KOPT-K1 (cell line): ENCODE measurements around the gene PLEKHB2.

Experiments used
- H3K27ac ChIP-seq: fragments of 200-600 bp; sonication (generic); 2 replicates; pipeline ENCODE4 v1.5.1; 2016; ENCODE audit warnings: antibody characterized with exemption, mild to moderate bottlenecking, low read depth, low read length; ENCODE audit not compliant: poor library complexity, severe bottlenecking
- H3K36me3 ChIP-seq: fragments of 200-600 bp; sonication (generic); 2 replicates; pipeline ENCODE4 v1.5.1; 2017; ENCODE audit warnings: antibody characterized with exemption, mild to moderate bottlenecking, low read length, moderate library complexity; ENCODE audit not compliant: insufficient read depth
- H3K9me3 ChIP-seq: fragments of 200-600 bp; sonication (generic); 2 replicates; pipeline ENCODE4 v1.5.1; 2017; ENCODE audit warnings: antibody characterized with exemption, low read length, mild to moderate bottlenecking; ENCODE audit not compliant: insufficient read depth, poor library complexity, severe bottlenecking

PLEKHB2 gene

GRCh38 chr2:131115752-131116151 is 10.6 kb downstream of the PLEKHB2 start:
- H3K36me3 ChIP-seq, result peaks cover 27% of the 10 kb centered on the region
- peaks cover 3% of the 10 kb centered on the region for H3K9me3 ChIP-seq
- H3K27ac ChIP-seq, result peak overlapping the region; percentile 36

- H3K36me3 ChIP-seq, result peaks cover 64% of the 10 kb centered on the region
- no peak overlapping the region for H3K27ac ChIP-seq
- H3K9me3 ChIP-seq, result no peaks in the 10 kb centered on the region
Observed at GRCh38 chr2:131120815-131121317, 15.7 kb downstream of the PLEKHB2 start.

DNA sequence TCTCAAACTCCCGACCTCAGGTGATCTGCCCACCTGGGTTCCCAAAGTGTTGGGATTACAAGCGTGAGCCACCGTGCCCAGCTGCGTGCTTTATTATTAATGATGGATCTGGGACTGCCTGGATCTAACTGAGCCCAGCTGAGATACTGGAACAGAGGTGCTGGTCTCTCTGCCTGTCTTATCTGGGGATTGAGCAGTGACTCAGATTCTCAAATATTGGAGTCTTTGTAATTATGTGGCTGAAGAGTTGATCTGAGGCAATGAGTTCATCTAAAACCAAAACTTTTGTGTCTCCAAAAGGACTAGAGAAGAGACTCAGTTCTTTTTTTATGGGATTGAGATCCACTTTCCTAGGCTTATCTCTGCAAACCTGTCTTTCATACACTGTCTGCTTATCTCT is 16.3 kb downstream of the PLEKHB2 start:
- no peak overlapping the region for H3K27ac ChIP-seq
- no peaks in the 10 kb centered on the region for H3K9me3 ChIP-seq
- peaks cover 67% of the 10 kb centered on the region for H3K36me3 ChIP-seq

GRCh38 chr2:131122496-131122895 is 17.4 kb downstream of the PLEKHB2 start:
- Histone ChIP-seq H3K9me3 (no peaks in the 10 kb centered on the region), H3K27ac (no peak overlapping the region), H3K36me3 (peaks cover 69% of the 10 kb centered on the region)

DNA sequence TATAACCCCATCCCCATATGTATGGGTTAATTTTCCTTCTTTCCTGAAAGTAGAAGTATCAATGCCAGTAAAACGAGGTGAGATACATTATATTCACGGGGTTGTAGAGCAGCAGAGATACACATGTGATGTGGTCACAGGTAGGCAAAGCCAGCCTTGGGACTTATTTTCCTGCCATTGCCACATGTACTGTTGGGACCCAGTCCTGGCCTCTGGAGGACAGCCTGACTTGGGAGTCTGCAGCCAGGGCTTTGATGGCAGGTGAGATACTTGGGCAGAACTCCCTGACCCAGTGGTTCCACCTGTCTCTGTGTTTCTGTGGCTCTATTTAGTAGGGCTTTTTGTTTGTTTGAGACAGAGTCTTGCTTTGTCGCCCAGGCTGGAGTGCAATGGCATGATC is 18.1 kb downstream of the PLEKHB2 start:
- no peak overlapping the region for H3K27ac ChIP-seq
- peaks cover 70% of the 10 kb centered on the region for H3K36me3 ChIP-seq
- H3K9me3 ChIP-seq, result no peaks in the 10 kb centered on the region

DNA sequence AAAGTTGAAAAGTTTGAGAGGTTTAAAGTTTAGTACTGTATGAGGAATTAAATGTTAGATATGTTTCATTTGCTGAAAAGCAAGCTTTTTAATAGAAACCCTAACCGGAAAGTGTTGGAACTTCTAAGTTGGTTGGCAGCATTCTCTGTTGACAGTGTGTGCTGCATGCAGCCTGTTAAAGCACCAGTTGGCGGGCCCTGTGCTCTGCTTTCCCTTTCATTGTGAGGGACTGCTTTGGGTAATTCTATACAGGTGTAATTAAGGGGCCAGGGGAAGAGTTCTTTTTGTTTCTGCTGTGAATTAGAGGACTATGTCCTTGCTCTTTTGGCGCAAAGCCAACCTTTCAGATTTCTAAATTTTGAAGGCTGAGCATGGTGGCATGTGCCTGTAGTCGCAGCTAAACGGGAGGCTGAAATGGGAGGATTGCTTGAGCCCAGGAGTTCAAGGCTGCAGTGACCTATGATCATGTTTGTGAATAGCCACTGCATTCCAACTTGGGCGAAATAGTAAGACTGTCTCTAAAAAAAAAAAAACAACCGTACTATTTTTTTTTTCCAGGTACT is 20.1 kb downstream of the PLEKHB2 start:
- H3K36me3 ChIP-seq, result peaks cover 90% of the 10 kb centered on the region

GRCh38 chr2:131126436-131126835 is 21.3 kb downstream of the PLEKHB2 start:
- Histone ChIP-seq H3K9me3 (no peaks in the 10 kb centered on the region), H3K27ac (no peak overlapping the region), H3K36me3 (peaks cover 93% of the 10 kb centered on the region)

More for the DNA sequence above, 20.1 kb downstream of the PLEKHB2 start:
- no peaks in the 10 kb centered on the region for H3K9me3 ChIP-seq
- no peak overlapping the region for H3K27ac ChIP-seq

DNA sequence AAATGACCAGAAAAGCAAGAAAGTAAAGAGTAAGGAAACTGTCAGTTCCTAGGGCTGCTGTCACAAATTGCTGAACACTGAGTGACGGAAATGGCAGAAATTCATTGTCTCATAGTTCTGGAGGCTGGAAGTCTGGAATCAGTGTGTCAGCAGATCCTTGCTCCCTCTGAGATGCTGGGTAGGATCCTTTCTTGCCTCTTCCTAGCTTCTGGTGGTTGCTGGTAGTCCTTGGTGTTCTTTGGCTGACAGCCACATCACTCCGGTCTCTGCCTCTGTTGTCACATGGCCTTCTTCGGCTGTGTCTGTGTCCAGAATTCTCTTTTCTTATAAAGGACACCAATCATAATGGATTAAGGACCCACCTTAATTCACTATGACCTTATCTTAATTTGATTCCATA is 21.9 kb downstream of the PLEKHB2 start:
- Histone ChIP-seq H3K9me3 (no peaks in the 10 kb centered on the region), H3K36me3 (peaks cover 95% of the 10 kb centered on the region), H3K27ac (no peak overlapping the region)

- peaks cover 95% of the 10 kb centered on the region for H3K36me3 ChIP-seq
- no peaks in the 10 kb centered on the region for H3K9me3 ChIP-seq
- H3K27ac ChIP-seq, result no peak overlapping the region
Observed at GRCh38 chr2:131127981-131128380, 22.8 kb downstream of the PLEKHB2 start.

- peaks cover 99% of the 10 kb centered on the region for H3K36me3 ChIP-seq
- no peak overlapping the region for H3K27ac ChIP-seq
Observed at GRCh38 chr2:131130298-131130596, 25.1 kb downstream of the PLEKHB2 start.

GRCh38 chr2:131132729-131133128 is 27.6 kb downstream of the PLEKHB2 start:
- Histone ChIP-seq H3K9me3 (no peaks in the 10 kb centered on the region), H3K27ac (no peak overlapping the region), H3K36me3 (peaks cover 89% of the 10 kb centered on the region)

More at GRCh38 chr2:131130298-131130596, 25.1 kb downstream of the PLEKHB2 start:
- H3K9me3 ChIP-seq, result no peaks in the 10 kb centered on the region

GRCh38 chr2:131140581-131140980 is 35.4 kb downstream of the PLEKHB2 start:
- Histone ChIP-seq H3K9me3 (no peaks in the 10 kb centered on the region), H3K36me3 (peaks cover 83% of the 10 kb centered on the region), H3K27ac (no peak overlapping the region)

DNA sequence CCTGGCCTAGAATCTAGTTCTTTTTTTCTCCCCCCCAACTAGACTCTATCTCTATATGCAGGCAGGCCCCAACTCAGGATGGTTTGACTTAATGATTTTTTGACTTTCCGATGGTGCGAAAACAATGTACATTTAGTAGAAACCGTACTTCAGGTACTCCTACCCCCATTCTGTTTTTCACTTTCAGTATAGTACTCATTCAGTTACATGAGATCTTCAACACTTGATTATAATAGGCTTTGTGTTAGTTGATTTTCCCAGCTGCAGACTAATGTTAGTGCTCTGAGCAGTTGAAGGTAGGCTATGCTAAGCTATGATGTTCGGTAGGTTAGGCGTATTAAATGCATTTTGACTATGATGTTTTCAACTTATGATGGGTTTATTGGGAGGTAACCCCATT is 37.7 kb downstream of the PLEKHB2 start:
- Histone ChIP-seq H3K36me3 (peaks cover 95% of the 10 kb centered on the region), H3K27ac (no peak overlapping the region), H3K9me3 (no peaks in the 10 kb centered on the region)

GRCh38 chr2:131143803-131144202 is 38.7 kb downstream of the PLEKHB2 start:
- Histone ChIP-seq H3K36me3 (peaks cover 99% of the 10 kb centered on the region), H3K27ac (no peak overlapping the region), H3K9me3 (no peaks in the 10 kb centered on the region)

DNA sequence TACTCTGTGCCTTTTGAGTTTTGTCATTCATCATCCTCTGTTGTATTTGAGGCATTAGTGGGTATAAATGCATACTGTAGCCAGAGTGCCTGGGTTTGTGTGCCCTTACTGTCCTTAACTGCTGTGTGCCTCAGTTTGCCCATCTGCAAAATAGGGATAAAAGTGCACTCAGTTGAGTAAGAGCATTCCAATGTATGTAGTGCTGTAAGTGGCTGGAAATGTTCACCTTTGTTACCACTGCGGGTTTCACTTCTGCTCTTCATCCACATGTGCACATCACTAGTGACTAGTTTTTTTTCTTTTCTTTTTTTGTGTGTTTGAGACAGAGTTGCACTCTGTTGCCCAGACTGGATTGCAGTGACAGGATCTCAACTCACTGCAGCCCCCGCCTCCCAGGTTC is 39.9 kb downstream of the PLEKHB2 start:
- Histone ChIP-seq H3K9me3 (no peaks in the 10 kb centered on the region), H3K36me3 (peaks cover 99% of the 10 kb centered on the region), H3K27ac (no peak overlapping the region)

DNA sequence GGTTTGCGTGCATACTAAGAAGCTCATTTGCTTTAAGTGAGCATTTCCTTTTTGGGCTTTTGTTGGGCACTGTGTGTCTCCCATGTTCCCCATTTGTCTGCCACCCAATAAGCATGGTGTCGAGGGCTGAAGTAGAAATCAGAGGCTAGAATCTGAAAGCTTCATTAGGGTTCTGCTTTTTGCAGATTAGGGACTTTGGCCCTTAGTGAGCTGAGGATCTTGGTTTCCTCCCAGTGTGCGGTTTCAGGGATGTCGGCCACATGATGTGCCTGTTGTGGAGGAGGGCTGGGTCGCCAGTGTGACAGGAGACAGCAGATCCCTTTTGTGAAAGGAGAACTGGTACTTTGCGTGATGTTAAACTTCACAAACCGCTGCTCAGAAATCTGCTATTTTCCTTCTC is 41.1 kb downstream of the PLEKHB2 start:
- Histone ChIP-seq H3K36me3 (peaks cover 98% of the 10 kb centered on the region), H3K9me3 (no peaks in the 10 kb centered on the region), H3K27ac (no peak overlapping the region)
